H9 (cell line): ENCODE results near the gene WBP1L. TPM values are rescaled to one million over a fixed set of nuclear protein-coding genes. Genes with fewer than 3 reads are reported as not detected.

Experiments
- DNase-seq: peaks from one replicate; pipeline ENCODE4 v3.0.0-alpha.2; 2017
- H2AFZ ChIP-seq: one replicate; pipeline ENCODE4 v1.6.1; 2013; ENCODE audit warnings: mild to moderate bottlenecking, low read length, control low read depth, moderate library complexity
- H2AK5ac ChIP-seq: 2 replicates; pipeline ENCODE4 v1.6.1; 2013; ENCODE audit warnings: low read length, control low read depth, mixed read lengths; ENCODE audit not compliant: insufficient read length
- H2BK120ac ChIP-seq: one replicate; pipeline ENCODE4 v1.6.1; 2013; ENCODE audit warnings: low read depth, mild to moderate bottlenecking, low read length, control low read depth, inconsistent platforms; ENCODE audit not compliant: poor library complexity, severe bottlenecking
- H2BK12ac ChIP-seq: 2 replicates; pipeline ENCODE4 v1.6.1; 2013; ENCODE audit warnings: low read length, control low read depth, mixed read lengths, low read depth; ENCODE audit not compliant: insufficient read length
- H2BK15ac ChIP-seq: 2 replicates; pipeline ENCODE4 v1.6.1; 2013; ENCODE audit warnings: low read depth, low read length, control low read depth
- H2BK20ac ChIP-seq: one replicate; pipeline ENCODE4 v1.6.1; 2013; ENCODE audit warnings: low read depth, mild to moderate bottlenecking, low read length, control low read depth, inconsistent platforms; ENCODE audit not compliant: poor library complexity, severe bottlenecking
- H2BK5ac ChIP-seq: 2 replicates; pipeline ENCODE4 v1.6.1; 2013; ENCODE audit warnings: low read length, control low read depth, mixed read lengths; ENCODE audit not compliant: insufficient read length
- H3K14ac ChIP-seq: 2 replicates; pipeline ENCODE4 v1.6.1; 2013; ENCODE audit warnings: low read length, control low read depth; ENCODE audit not compliant: insufficient read depth
- H3K18ac ChIP-seq: 2 replicates; pipeline ENCODE4 v1.6.1; 2013; ENCODE audit warnings: low read depth, mild to moderate bottlenecking, mixed read lengths, low read length, control low read depth; ENCODE audit not compliant: insufficient read length
- H3K23ac ChIP-seq: 2 replicates; pipeline ENCODE4 v1.6.1; 2013; ENCODE audit warnings: low read length, control low read depth, mixed read lengths, low read depth; ENCODE audit not compliant: insufficient read length
- H3K23me2 ChIP-seq: 2 replicates; pipeline ENCODE4 v1.6.1; 2013; ENCODE audit warnings: low read depth, mild to moderate bottlenecking, mixed read lengths, low read length, control low read depth; ENCODE audit not compliant: insufficient read length, poor library complexity, severe bottlenecking
- H3K27ac ChIP-seq: 2 replicates; pipeline ENCODE4 v1.5.1; 2013; ENCODE audit warnings: low read length, control low read depth, mixed read lengths, low read depth; ENCODE audit not compliant: insufficient read length
- H3K27me3 ChIP-seq: 2 replicates; pipeline ENCODE4 v1.6.1; 2013; ENCODE audit warnings: low read length, control low read depth, inconsistent platforms; ENCODE audit not compliant: insufficient read depth
- H3K4ac ChIP-seq: 2 replicates; pipeline ENCODE4 v1.6.1; 2013; ENCODE audit warnings: low read depth, mild to moderate bottlenecking, control low read depth, inconsistent platforms, low read length, moderate library complexity
- H3K4me1 ChIP-seq: 2 replicates; pipeline ENCODE4 v1.6.1; 2013; ENCODE audit warnings: low read length, control low read depth, inconsistent platforms; ENCODE audit not compliant: insufficient read depth
- H3K4me2 ChIP-seq: 2 replicates; pipeline ENCODE4 v1.6.1; 2013; ENCODE audit warnings: low read length, control low read depth, mixed read lengths; ENCODE audit not compliant: insufficient read length, insufficient read depth
- H3K56ac ChIP-seq: 2 replicates; pipeline ENCODE4 v1.6.1; 2013; ENCODE audit warnings: low read depth, mild to moderate bottlenecking, mixed read lengths, low read length, control low read depth; ENCODE audit not compliant: insufficient read length
- H3K79me1 ChIP-seq: 2 replicates; pipeline ENCODE4 v1.6.1; 2013; ENCODE audit warnings: low read depth, mild to moderate bottlenecking, moderate library complexity, low read length, control low read depth, inconsistent platforms; ENCODE audit not compliant: insufficient read depth, poor library complexity, severe bottlenecking
- H3K79me2 ChIP-seq: 2 replicates; pipeline ENCODE4 v1.6.1; 2013; ENCODE audit warnings: low read length, control low read depth, inconsistent platforms; ENCODE audit not compliant: insufficient read depth
- H3K9ac ChIP-seq: 2 replicates; pipeline ENCODE4 v1.6.1; 2013; ENCODE audit warnings: low read length, control low read depth, mixed read lengths; ENCODE audit not compliant: insufficient read length; ENCODE audit errors: extremely low read depth
- H3K9me3 ChIP-seq: one replicate; pipeline ENCODE4 v1.6.1; 2013; ENCODE audit warnings: low read depth, low read length, inconsistent platforms; ENCODE audit not compliant: control insufficient read depth
- H3T11ph ChIP-seq: one replicate; pipeline ENCODE4 v1.6.1; 2013; ENCODE audit warnings: mild to moderate bottlenecking, low read length, control low read depth, inconsistent platforms
- H4K20me1 ChIP-seq: one replicate; pipeline ENCODE4 v1.6.1; 2013; ENCODE audit not compliant: control insufficient read depth, insufficient read length, insufficient read depth
- H4K5ac ChIP-seq: 2 replicates; pipeline ENCODE4 v1.6.1; 2013; ENCODE audit warnings: low read depth, mild to moderate bottlenecking, mixed read lengths, low read length, control low read depth; ENCODE audit not compliant: insufficient read length
- H4K8ac ChIP-seq: replicated peaks from 2 replicates; pipeline ENCODE4 v1.6.1; 2013; ENCODE audit warnings: low read length, control low read depth, mixed read lengths, low read depth; ENCODE audit not compliant: insufficient read length
- H4K91ac ChIP-seq: 2 replicates; pipeline ENCODE4 v1.6.1; 2013; ENCODE audit warnings: low read depth, mild to moderate bottlenecking, moderate library complexity, mixed read lengths, low read length, control low read depth; ENCODE audit not compliant: insufficient read length
- H3K27ac Mint-ChIP-seq, 3 experiments: 2 replicates in 2 of 3; 3 replicates in 1 of 3; pipeline ENCODE4 v1.8.0; 2020 to 2021; ENCODE audit warnings: mixed read lengths in 3 of 3, mild to moderate bottlenecking in 1 of 3, moderate library complexity in 1 of 3
- H3K27me3 Mint-ChIP-seq: 2 replicates; pipeline ENCODE4 v1.8.0; 2021; ENCODE audit warnings: low read depth, mild to moderate bottlenecking, moderate library complexity, mixed read lengths
- H3K36me3 Mint-ChIP-seq, 3 experiments: 2 replicates in 2 of 3; 3 replicates in 1 of 3; pipeline ENCODE4 v1.8.0; 2020 to 2021; ENCODE audit warnings: low read depth in 3 of 3, mixed read lengths in 3 of 3; ENCODE audit not compliant: insufficient read depth in 1 of 3
- H3K4me1 Mint-ChIP-seq, 2 experiments: 2 replicates each; pipeline ENCODE4 v1.8.0; 2020; ENCODE audit warnings: mixed read lengths in 2 of 2
- H3K4me3 Mint-ChIP-seq, 2 experiments: 2 replicates in 1 of 2; 3 replicates in 1 of 2; pipeline ENCODE4 v1.8.0; 2020 to 2021; ENCODE audit warnings: mild to moderate bottlenecking in 2 of 2, mixed read lengths in 2 of 2, moderate library complexity in 1 of 2
- H3K9me3 Mint-ChIP-seq, 2 experiments: 2 replicates in 1 of 2; 3 replicates in 1 of 2; pipeline ENCODE4 v1.8.0; 2020; ENCODE audit warnings: mild to moderate bottlenecking in 2 of 2, mixed read lengths in 2 of 2, moderate library complexity in 1 of 2
- WGBS: extraction: QIAGEN DNeasy Blood & Tissue Kit; methylation state at CpG from one replicate; pipeline ENCODE4 v1.1.7; 2013; ENCODE audit warnings: missing lambda C conversion rate, low lambda C conversion rate, mixed read lengths; ENCODE audit not compliant: insufficient read length; ENCODE audit errors: extremely low coverage; 5-methylcytosine and 5-hydroxymethylcytosine counted together
- total RNA-seq: library from RNA; stranded (reverse); gene quantifications from 2 replicates; pipeline ENCODE4 v1.2.1, GENCODE V29; 2021
- TF ChIP-seq, protein P1 (sequence below): fragments of 200-600 bp; sonication (generic); conservative IDR thresholded peaks from 3 replicates; pipeline ENCODE4 v1.8.0; 2021; ENCODE audit warnings: antibody characterized with exemption, mild to moderate bottlenecking

Gene WBP1L
- total RNA-seq, 1 experiment from 2014 or later = 23.8 TPM

DNA sequence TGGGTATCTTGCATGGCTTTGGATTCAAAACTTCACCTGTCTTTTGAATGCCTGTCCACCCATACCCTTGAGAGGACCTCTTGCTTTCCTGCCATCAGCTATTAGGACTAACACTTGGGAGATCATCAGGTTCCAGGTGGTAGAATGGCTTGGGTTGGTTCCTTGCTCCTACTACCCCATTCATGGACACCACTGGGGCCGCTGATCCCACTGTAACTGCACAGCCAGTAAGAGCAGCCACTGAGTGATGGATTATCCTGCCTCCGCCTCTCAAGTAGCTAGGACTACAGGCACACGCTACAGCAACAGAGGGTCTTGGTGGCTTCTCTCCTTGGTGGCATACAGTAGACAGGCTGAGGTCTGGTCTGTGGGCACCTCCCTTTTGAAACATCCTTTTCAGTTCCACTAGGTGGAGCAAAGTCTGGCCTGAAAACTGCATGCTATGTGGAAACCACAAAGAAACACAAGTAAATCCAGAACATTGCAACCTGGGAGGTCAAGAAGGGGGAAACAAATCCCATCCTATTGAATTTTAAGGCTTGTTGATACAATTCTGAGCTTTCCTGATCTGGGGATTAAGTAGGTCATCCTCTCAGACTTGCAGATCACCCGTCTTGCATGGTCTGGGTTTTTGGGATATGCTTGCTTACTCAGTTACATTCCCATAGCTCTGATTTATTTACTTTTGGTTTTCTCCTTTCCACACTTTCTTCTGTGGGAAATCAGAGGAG lies 9.4 kb downstream of the WBP1L start:
- H2BK15ac ChIP-seq = no peak overlapping the region
- no peak overlapping the region for H3K14ac ChIP-seq
- DNase-seq = peak; percentile 49
- H2BK12ac ChIP-seq = no peak overlapping the region
- no peak overlapping the region for H3K18ac ChIP-seq
- H4K8ac ChIP-seq = no peak overlapping the region
- no peaks in the 10 kb centered on the region for H3K27me3 Mint-ChIP-seq
- no peaks in the 10 kb centered on the region for H3K79me1 ChIP-seq
- peak overlapping the region in 1 of 3 experiments; percentile 51; a peak in 4 of 7 replicates for H3K27ac Mint-ChIP-seq
- no peak overlapping the region for H3K23ac ChIP-seq
- H3K4me1 Mint-ChIP-seq = peaks cover 6 to 15% of the 10 kb centered on the region in 2 experiments; a peak in 3 of 4 replicates
- peaks cover 0 to 3% of the 10 kb centered on the region in 2 experiments; a peak in 2 of 5 replicates for H3K9me3 Mint-ChIP-seq
- H3T11ph ChIP-seq = no peak overlapping the region
- no peaks in the 10 kb centered on the region for H3K23me2 ChIP-seq
- no peak overlapping the region for H3K4ac ChIP-seq
- H3K9ac ChIP-seq = no peak overlapping the region
- H3K9me3 ChIP-seq = no peaks in the 10 kb centered on the region
- no peak overlapping the region for H3K4me3 Mint-ChIP-seq
- no peak overlapping the region for H4K5ac ChIP-seq
- peaks cover 0 to 2% (median 0%) of the 10 kb centered on the region in 3 experiments; a peak in 1 of 7 replicates for H3K36me3 Mint-ChIP-seq
- no peak overlapping the region for H2AFZ ChIP-seq
- no peak overlapping the region for H2BK120ac ChIP-seq
- H4K20me1 ChIP-seq = no peaks in the 10 kb centered on the region
- H3K56ac ChIP-seq = no peak overlapping the region
- H3K4me2 ChIP-seq = no peak overlapping the region
- TF ChIP-seq, protein P1, sequence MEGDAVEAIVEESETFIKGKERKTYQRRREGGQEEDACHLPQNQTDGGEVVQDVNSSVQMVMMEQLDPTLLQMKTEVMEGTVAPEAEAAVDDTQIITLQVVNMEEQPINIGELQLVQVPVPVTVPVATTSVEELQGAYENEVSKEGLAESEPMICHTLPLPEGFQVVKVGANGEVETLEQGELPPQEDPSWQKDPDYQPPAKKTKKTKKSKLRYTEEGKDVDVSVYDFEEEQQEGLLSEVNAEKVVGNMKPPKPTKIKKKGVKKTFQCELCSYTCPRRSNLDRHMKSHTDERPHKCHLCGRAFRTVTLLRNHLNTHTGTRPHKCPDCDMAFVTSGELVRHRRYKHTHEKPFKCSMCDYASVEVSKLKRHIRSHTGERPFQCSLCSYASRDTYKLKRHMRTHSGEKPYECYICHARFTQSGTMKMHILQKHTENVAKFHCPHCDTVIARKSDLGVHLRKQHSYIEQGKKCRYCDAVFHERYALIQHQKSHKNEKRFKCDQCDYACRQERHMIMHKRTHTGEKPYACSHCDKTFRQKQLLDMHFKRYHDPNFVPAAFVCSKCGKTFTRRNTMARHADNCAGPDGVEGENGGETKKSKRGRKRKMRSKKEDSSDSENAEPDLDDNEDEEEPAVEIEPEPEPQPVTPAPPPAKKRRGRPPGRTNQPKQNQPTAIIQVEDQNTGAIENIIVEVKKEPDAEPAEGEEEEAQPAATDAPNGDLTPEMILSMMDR = peak; percentile 66
- no peaks in the 10 kb centered on the region for H3K27me3 ChIP-seq
- no CpG with 5 or more reads among the region's 4 CpGs for WGBS
- no peak overlapping the region for H2AK5ac ChIP-seq
- H3K4me1 ChIP-seq = no peaks in the 10 kb centered on the region
- H3K79me2 ChIP-seq = no peaks in the 10 kb centered on the region
- no peak overlapping the region for H2BK20ac ChIP-seq
- H3K27ac ChIP-seq = no peak overlapping the region
- H4K91ac ChIP-seq = no peak overlapping the region
- no peak overlapping the region for H2BK5ac ChIP-seq
